GM18498 (cell line): ENCODE data around the gene USP33.
"Not testable (repeated sequence)": the region's sequence is repeated elsewhere in the genome, so short reads cannot be mapped to it uniquely, and the experiment has no call there.

Experiments
- ATAC-seq: cut with Tn5 transposase; IDR thresholded peaks from one replicate; pipeline ENCODE4 v1.9.1; 2021; ENCODE audit warnings: mild to moderate bottlenecking, moderate library complexity; ENCODE audit not compliant: unreplicated experiment

USP33 gene

GRCh38 chr1:77673030-77673429 lies 86.6 kb downstream of the USP33 start:
- no peak for ATAC-seq

DNA sequence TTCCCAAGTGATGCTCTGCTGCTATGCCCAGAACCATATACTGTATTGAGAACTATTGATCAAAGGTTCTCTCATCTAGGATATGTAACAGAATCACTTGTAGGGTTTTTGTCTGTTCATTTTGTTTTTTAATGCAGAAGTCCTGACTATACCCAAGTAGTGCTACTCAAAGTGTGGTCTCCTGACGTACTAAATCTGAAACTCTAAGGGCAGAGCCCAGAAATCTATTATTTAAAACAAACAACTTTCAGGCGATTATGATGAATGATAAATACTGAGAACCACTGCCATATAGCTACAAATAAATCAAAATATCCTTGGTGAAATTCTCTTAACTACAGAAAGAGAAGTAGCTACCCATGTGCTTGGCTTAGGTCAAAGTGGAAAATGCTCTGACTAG lies 87.3 kb downstream of the USP33 start:
- ATAC-seq: peak; percentile 42

DNA sequence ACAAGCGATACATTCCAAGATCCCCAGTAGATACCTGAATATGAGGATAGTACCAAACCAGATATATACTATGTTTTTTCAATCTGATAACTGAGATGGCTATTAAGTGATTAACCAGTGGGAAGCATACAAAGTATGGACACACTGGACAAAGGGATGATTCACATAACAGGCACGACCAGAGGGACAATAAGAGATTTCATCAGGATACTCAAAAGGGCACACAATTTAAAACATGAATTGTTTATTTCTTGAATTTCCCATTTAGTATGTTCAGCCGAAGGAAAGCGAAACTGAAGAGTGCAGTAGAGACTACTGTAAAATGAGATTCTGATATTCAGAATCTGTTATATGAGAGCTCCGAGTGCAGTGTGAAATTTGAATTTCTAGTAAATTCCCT lies 87.8 kb downstream of the USP33 start:
- peak; percentile 39 for ATAC-seq

- ATAC-seq: no peak
Measured at GRCh38 chr1:77670330-77670729, 89.3 kb downstream of the USP33 start.

DNA sequence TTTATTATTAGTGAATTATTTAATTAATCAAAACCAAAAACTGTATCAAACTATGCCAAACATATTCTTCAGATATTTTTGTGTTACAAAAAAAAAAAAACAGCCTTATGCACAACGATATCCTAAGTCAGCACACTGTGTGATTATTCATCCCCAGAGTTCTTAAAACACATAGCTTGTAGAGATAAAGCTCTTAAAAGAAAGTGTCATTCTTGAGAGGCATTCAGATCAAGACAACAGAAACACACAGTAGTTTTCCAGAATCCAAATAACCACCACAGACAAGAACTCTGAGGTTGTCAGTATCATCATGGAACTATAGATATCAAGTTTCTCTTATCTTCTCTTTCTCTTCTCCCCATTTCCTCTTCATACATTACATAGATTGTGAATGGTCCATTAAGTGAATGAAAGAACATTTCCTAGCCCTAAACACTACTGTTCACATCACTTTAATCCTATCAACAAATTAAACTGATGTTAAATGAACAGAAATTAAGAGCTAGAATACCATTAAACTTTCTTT lies 90.7 kb downstream of the USP33 start:
- no peak for ATAC-seq

DNA sequence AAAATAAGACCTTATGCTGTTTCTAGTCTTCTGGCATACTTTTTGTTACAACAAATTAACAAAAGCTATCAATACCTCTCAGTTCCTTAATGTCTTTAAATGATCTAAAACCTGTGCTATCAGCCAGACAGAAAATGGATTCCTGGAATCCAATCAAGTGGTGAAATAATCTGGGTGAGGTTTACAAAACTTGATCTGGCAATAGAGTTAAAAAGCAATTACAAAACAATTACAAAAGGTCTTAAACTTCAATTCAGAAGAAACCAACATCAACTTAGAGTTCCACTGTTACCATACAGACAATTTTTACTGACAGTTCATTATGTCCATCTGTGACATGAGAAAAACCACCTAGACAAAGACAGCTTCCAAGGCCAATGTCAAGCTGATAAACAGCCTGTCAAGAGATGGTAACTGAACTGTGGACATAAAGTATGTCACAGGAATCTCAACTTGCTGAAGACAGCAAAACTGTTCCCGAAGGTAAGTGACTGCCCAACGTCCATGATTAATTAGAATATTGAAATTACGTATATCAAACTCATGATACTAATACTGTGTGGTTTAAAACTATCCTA lies 94.6 kb downstream of the USP33 start:
- ATAC-seq: no peak

DNA sequence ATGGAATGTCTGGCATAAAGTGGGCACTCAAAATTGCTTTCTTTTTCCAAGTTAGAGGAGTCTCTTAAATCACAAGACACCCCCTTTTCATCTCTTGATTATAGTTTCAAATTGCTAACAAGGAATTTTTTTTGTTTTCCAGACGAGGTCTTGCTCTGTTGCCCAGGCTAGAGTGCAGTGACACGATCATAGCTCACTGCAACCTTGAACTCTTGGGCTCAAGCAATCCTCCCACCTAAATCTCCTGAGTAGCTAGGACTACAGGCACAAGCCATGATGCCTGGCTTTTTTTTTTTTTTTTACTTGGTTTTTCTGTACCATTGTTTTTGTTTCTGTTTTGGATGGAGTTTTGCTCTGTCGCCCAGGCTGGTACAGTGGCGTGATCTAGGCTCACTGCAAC lies 98.0 kb downstream of the USP33 start:
- no peak for ATAC-seq

DNA sequence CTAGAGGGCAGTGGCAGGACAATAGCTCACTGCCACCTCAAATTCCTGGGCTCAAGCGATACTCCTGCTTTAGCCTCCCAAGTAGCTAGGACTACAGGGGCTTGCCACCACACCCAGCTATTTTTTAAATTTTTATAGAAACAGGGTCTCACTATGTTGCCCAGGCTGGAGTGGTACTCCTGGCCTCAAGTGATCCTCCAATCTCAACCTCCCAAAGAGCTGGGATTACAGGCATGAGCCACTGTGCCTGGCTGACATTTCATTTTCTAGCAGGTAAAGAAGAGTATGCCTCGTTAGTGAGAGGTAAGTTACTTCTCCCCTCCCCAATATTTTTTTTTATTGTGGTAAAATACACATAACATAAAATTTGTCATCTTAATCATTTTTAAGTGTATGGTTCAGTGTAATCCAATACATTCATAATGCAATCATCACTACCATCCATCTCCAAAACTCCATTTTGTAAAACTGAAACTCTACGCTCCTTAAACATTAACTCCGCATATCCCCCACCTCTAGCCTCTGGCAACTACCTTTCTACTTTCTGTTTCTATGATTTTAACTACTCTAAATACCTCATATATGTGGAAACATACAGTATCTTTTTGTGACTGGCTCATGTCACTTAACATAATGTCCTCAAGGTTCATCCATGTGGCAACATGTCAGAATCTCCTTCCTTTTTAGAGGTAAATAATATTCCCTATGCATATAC lies 99.6 kb downstream of the USP33 start:
- no peak for ATAC-seq

DNA sequence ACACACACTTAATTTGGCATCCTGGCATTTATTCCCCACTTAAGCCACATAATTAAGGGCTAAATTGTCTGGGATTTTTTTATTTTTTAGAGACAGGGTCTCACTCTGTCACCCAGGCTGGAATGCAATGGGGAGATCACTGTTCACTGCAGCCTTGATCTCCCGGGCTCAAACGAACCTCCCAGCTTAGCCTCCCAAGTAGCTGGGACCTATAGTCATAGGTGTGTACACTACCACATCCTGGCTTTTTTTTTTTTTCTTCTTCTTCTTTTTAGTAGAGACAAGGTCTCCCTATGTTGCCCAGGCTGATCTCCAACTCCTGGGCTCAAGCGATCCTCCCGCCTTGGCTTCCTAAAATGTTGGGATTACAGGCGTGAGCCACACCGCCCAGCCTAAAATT lies 101.4 kb downstream of the USP33 start:
- no peak for ATAC-seq

- ATAC-seq: no peak
Measured at GRCh38 chr1:77655431-77655974, 104.1 kb downstream of the USP33 start.

DNA sequence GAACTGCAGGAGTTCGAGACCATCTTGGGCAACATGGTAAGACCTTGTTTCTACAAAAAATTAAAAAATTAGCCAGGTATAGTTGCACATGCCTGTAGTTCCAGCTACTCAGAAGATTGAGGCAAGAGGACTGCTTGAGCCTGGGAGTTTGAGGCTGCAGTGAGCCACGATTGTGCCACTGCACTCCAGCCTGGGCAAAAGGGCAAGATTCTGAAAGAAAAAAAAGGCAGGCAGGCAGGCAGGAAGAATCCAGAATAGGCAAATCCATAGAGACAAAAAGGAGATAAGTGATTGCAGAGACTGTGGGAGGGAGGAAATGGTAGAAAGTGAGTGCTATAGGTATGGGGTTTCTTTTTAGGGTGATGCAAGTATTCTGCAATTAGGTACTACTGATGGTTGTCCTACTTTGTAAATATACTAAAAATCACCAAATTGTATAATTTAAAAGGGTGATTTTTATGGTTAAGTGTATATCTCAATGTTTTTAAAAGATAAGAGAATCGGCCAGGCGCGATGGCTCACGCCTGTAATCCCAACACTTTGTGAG lies 106.6 kb downstream of the USP33 start:
- ATAC-seq: no peak

DNA sequence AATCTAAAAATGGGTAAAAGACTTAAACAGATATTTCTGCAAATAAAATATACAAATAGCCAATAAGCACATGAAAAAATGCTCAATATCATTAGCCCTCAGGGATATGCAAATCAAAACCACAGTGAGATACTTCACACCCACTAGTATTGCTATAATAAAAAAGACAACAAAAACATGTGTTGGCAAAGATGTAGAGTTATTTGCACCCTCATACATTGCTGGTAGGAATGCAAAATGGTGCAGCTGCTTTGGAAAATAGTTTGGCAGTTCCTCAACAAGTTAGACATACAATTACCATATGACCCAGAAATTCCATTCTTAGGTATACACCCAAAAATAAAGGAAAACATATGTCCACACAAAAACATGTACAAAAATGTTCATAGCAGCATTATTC lies 107.4 kb downstream of the USP33 start:
- no peak for ATAC-seq

- no peak for ATAC-seq
Measured at GRCh38 chr1:77649127-77649526, 110.5 kb downstream of the USP33 start.

GRCh38 chr1:77646224-77646623 lies 113.4 kb downstream of the USP33 start:
- ATAC-seq: not testable (repeated sequence)
